Kidney (tissue), 14 donors: ENCODE measurements around the gene ZNF837. TPM values are rescaled to one million over a fixed set of nuclear protein-coding genes. Genes with fewer than 3 reads are reported as not detected.

Source experiments
- DNase-seq, 5 donors: peaks; one replicate each; pipeline ENCODE4 v3.0.0-alpha.2; 2013 to 2020
- FAIRE-seq: peaks from 2 replicates; lab custom pipeline; 2012; peaks lifted over from hg19 to GRCh38; lab: Jason Lieb, UNC
- H3K27ac ChIP-seq, 2 donors: one replicate each; pipeline ENCODE4 v1.7.0; 2013; ENCODE audit warnings: low read depth in 2 of 2, low read length in 2 of 2, inconsistent platforms in 1 of 2
- H3K27me3 ChIP-seq: one replicate; pipeline ENCODE4 v1.7.1; 2013; ENCODE audit warnings: low read length, inconsistent platforms; ENCODE audit not compliant: control insufficient read depth, insufficient read depth
- H3K36me3 ChIP-seq, 3 donors: one replicate each; pipeline versions ENCODE4 v1.7.0 to v1.7.1; 2013; ENCODE audit warnings: low read length in 3 of 3, control low read depth in 1 of 3, inconsistent platforms in 1 of 3; ENCODE audit not compliant: insufficient read depth in 3 of 3, control insufficient read depth in 2 of 3
- H3K4me1 ChIP-seq, 3 donors: one replicate each; pipeline versions ENCODE4 v1.7.0 to v1.7.1; 2013; ENCODE audit warnings: low read length in 3 of 3, inconsistent platforms in 1 of 3, low read depth in 1 of 3; ENCODE audit not compliant: control insufficient read depth in 2 of 3, insufficient read depth in 2 of 3
- H3K4me3 ChIP-seq, 3 donors: one replicate each; pipeline versions ENCODE4 v1.7.0 to v1.8.1; 2013; ENCODE audit warnings: low read length in 3 of 3, control low read depth in 1 of 3, inconsistent platforms in 1 of 3
- H3K9ac ChIP-seq, 3 donors: one replicate each; pipeline versions ENCODE4 v1.7.0 to v1.7.1; 2013; ENCODE audit warnings: low read length in 3 of 3, control low read depth in 1 of 3, inconsistent platforms in 1 of 3
- H3K9me3 ChIP-seq, 3 donors: one replicate each; pipeline versions ENCODE4 v1.7.0 to v1.7.1; 2013; ENCODE audit warnings: low read length in 3 of 3, control low read depth in 1 of 3, inconsistent platforms in 1 of 3; ENCODE audit not compliant: control insufficient read depth in 2 of 3, insufficient read depth in 1 of 3
- intact Hi-C: fragments of 100-400 bp; cut with DNase I; formaldehyde crosslinking; loops from one replicate; pipeline ENCODE4 v1.11.1; 2022
- polyA plus RNA-seq: library from polyadenylated mRNA; stranded (reverse); fragments of 350-450 nt; fragmentation: Illumina TruSeq; extraction: RNeasy Lipid Tissue Mini Kit (QIAGEN cat#74804); gene quantifications from one replicate; pipeline ENCODE4 v1.2.3, GENCODE V29; 2014; ENCODE audit warnings: low read depth, low replicate concordance; ENCODE audit not compliant: insufficient read depth
- total RNA-seq: library from RNA; stranded (reverse); fragmentation: NEBNext Ultra II Directional; extraction: Animal tissue kit (Norgen Biotek cat#: 25700); gene quantifications from one replicate; pipeline ENCODE4 v1.2.1, GENCODE V29; 2021
- TF ChIP-seq, protein P1 (sequence below): IDR thresholded peaks from 3 replicates; pipeline ENCODE4 v1.5.1; 2012; ENCODE audit warnings: mild to moderate bottlenecking, moderate library complexity, borderline replicate concordance; ENCODE audit not compliant: insufficient read depth; ENCODE audit errors: extremely low read depth
- donor health status: control.
- donor health status: control.
- donor health status: control.
- donor health status: control.
- donor health status: control.
- donor health status: DM: yes; HTN: yes; CAD: no.
- donor health status: Normal renal cell carcinoma (clear cell type).

Gene ZNF837
- total and polyA plus RNA-seq, 2 donors from 2014 or later: 3.6 to 5.0 TPM

- TF ChIP-seq, protein P1, sequence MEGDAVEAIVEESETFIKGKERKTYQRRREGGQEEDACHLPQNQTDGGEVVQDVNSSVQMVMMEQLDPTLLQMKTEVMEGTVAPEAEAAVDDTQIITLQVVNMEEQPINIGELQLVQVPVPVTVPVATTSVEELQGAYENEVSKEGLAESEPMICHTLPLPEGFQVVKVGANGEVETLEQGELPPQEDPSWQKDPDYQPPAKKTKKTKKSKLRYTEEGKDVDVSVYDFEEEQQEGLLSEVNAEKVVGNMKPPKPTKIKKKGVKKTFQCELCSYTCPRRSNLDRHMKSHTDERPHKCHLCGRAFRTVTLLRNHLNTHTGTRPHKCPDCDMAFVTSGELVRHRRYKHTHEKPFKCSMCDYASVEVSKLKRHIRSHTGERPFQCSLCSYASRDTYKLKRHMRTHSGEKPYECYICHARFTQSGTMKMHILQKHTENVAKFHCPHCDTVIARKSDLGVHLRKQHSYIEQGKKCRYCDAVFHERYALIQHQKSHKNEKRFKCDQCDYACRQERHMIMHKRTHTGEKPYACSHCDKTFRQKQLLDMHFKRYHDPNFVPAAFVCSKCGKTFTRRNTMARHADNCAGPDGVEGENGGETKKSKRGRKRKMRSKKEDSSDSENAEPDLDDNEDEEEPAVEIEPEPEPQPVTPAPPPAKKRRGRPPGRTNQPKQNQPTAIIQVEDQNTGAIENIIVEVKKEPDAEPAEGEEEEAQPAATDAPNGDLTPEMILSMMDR: no peak
- DNase-seq (no peak), FAIRE-seq (no peak)
- no peak overlapping the region for H3K4me3 ChIP-seq
- H3K9me3 ChIP-seq: no peaks in the 10 kb centered on the region
- no peak overlapping the region for H3K9ac ChIP-seq
- intact Hi-C loops: no loop called here
- H3K36me3 ChIP-seq: peaks cover 0 to 10% (median 7%) of the 10 kb centered on the region in 3 donors
- H3K27ac ChIP-seq: no peak overlapping the region
- no peaks in the 10 kb centered on the region for H3K4me1 ChIP-seq
- no peaks in the 10 kb centered on the region for H3K27me3 ChIP-seq
Observed at GRCh38 chr19:58338336-58338735, 42.5 kb downstream of the ZNF837 start.

DNA sequence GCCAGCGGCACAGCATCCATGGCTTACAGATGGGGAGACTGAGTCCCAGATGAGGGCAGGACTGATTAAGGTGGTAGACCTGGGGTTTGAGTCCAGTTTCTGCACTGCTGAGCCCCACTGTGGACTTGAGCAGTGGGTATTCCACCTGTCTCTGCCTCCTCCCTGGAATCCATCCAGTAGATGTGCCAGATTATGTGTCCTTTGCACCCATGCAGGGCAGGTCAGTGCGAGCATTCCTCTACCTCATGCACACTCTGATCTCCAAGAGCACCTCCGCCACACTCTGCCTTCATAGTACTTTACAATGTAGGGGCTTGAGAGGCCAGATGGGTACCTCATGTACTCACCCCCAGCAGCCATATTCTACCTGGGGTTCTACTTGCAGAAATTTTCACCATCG is 44.0 kb downstream of the ZNF837 start:
- DNase-seq: no peak

DNA sequence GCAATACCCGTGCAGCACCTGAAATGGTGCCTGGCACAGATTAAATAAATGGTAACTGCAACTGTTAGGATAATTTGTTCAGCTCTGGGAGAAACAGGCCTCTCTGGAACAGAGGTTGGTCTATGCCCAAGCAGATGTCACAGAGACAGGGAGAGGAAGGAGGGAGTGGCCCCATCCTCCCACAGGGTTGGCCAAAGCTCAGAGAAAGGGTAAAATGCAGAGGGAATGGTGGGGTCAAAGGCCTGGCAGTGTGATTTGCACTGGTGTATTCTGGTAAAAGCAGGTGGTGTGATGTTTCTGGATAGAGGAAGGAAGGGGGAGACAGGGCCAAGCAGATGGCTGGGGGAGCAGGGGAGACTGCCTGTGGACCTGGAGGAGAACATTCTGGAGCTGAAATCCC is 44.6 kb downstream of the ZNF837 start:
- DNase-seq (no peak), FAIRE-seq (no peak)
- Histone ChIP-seq H3K4me1 (no peaks in the 10 kb centered on the region), H3K36me3 (peaks cover 0 to 10% (median 7%) of the 10 kb centered on the region in 3 donors), H3K4me3 (no peak overlapping the region), H3K27me3 (no peaks in the 10 kb centered on the region), H3K9me3 (no peaks in the 10 kb centered on the region), H3K9ac (no peak overlapping the region), H3K27ac (no peak overlapping the region)
- TF ChIP-seq, protein P1: no peak
- intact Hi-C loops: no loop called here

More for the DNA sequence above, 44.0 kb downstream of the ZNF837 start:
- intact Hi-C loops: no loop called here
- H3K9ac ChIP-seq: no peak overlapping the region
- H3K9me3 ChIP-seq: no peaks in the 10 kb centered on the region
- H3K27me3 ChIP-seq: no peaks in the 10 kb centered on the region
- no peak for FAIRE-seq
- H3K27ac ChIP-seq: no peak overlapping the region
- TF ChIP-seq, protein P1: no peak
- H3K36me3 ChIP-seq: peaks cover 0 to 10% (median 7%) of the 10 kb centered on the region in 3 donors
- no peak overlapping the region for H3K4me3 ChIP-seq
- no peaks in the 10 kb centered on the region for H3K4me1 ChIP-seq

DNA sequence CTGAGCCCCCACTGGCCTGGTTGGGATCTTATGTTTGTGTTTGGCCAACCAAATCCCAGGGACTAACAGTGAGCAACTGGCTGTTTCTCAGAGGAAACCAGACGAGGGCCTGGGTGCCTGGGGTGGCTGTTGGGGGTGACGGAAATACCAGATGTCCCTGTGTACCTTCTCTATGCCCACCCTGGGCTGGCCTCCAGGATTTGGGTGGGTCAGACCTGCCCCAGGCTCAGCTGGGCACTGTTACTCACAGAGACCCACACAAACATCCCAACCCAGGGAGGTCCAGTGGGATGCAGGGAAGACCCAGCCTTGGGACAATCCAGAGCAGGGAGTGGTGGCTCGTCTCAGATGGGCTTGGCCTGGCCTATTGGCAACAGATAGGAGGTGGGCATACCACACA is 45.2 kb downstream of the ZNF837 start:
- intact Hi-C loops: no loop called here
- Histone ChIP-seq H3K9me3 (no peaks in the 10 kb centered on the region), H3K36me3 (peaks cover 0 to 8% (median 7%) of the 10 kb centered on the region in 3 donors), H3K27ac (no peak overlapping the region), H3K27me3 (no peaks in the 10 kb centered on the region), H3K9ac (no peak overlapping the region), H3K4me3 (no peak overlapping the region), H3K4me1 (no peaks in the 10 kb centered on the region)
- FAIRE-seq: no peak
- no peak for DNase-seq
- TF ChIP-seq, protein P1: no peak
